IPS-18a (cell line): Measurements from ENCODE around the gene NAP1L1.

Experiments used
- H3K27ac ChIP-seq: one replicate; pipeline ENCODE4 v1.5.1; 2013; ENCODE audit warnings: low read length
- H3K27me3 ChIP-seq: one replicate; pipeline ENCODE4 v1.6.1; 2013; ENCODE audit warnings: mild to moderate bottlenecking, low read length; ENCODE audit not compliant: control insufficient read depth, insufficient read depth
- H3K36me3 ChIP-seq: one replicate; pipeline ENCODE4 v1.6.1; 2013; ENCODE audit warnings: low read depth, low read length; ENCODE audit not compliant: control insufficient read depth
- H3K4me1 ChIP-seq: one replicate; pipeline ENCODE4 v1.6.1; 2013; ENCODE audit warnings: low read depth, low read length; ENCODE audit not compliant: control insufficient read depth
- H3K4me3 ChIP-seq: one replicate; pipeline ENCODE4 v1.5.1; 2013; ENCODE audit warnings: low read length
- H3K9ac ChIP-seq: one replicate; pipeline ENCODE4 v1.6.1; 2013; ENCODE audit warnings: mild to moderate bottlenecking, low read length, moderate library complexity
- H3K9me3 ChIP-seq: one replicate; pipeline ENCODE4 v1.6.1; 2013; ENCODE audit warnings: low read depth, low read length; ENCODE audit not compliant: control insufficient read depth

The NAP1L1 gene, protein sequence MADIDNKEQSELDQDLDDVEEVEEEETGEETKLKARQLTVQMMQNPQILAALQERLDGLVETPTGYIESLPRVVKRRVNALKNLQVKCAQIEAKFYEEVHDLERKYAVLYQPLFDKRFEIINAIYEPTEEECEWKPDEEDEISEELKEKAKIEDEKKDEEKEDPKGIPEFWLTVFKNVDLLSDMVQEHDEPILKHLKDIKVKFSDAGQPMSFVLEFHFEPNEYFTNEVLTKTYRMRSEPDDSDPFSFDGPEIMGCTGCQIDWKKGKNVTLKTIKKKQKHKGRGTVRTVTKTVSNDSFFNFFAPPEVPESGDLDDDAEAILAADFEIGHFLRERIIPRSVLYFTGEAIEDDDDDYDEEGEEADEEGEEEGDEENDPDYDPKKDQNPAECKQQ

DNA sequence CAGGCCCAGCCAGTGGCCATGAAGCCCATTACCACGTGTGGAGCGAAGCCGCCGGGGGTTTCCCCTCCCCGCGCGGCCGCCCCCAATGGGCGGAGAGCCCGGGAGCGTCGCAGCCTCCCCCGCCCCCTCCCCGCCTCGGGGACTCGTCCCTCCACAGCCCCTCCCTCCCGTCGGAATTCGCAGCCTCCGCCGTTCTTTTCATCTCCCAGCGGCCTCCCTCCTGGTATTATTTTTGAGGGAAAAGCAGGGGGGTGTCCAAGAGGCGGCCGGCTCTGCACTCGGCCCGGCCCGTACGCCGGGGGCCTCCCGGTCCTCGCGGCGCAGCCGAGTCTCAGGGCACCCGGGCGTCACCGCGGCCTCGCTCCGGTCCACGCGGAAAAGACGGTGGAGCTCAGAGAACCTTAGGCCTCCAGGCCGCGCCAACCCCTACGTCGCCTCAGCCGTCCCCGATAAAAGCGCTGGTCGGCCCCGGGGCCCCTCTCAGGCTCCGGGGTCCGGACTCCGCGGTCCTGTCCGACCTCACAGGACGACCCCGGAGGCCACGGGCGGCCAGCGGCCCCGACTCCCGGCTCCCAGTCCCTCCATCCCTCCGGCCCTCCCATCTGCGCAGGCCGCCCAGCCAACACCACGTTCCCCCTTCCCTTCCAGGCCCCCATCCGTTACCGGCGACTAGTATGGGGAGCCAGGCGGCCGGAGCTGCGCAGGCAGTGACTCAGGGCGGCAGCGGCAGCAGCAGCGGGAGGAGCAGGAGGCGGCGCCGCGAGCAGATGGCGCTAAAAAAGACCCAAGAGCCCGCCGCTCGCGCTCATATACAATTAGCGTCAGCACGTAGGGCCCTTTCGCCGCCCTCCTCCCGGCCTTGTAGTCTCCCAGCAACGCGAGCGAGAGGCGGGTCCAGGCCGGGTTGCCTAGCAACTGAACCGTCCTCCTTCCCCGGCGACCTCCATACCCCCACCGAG is at the start of gene NAP1L1:
Gene NAP1L1 (minus strand): TSS at position 782 of the 959 bp plus-strand sequence. CDS start 10,466 bp downstream, outside the sequence.
- H3K27me3 ChIP-seq: peaks cover 6% of the 10 kb centered on the region
- peaks cover 30% of the 10 kb centered on the region for H3K4me1 ChIP-seq
- H3K27ac ChIP-seq: peak within 1 kb of the TSS; percentile 90
- H3K36me3 ChIP-seq: peaks cover 13% of the 10 kb centered on the region
- H3K9me3 ChIP-seq: no peaks in the 10 kb centered on the region
- peak within 1 kb of the TSS; percentile 97 for H3K9ac ChIP-seq
- peak within 1 kb of the TSS; percentile 94 for H3K4me3 ChIP-seq

DNA sequence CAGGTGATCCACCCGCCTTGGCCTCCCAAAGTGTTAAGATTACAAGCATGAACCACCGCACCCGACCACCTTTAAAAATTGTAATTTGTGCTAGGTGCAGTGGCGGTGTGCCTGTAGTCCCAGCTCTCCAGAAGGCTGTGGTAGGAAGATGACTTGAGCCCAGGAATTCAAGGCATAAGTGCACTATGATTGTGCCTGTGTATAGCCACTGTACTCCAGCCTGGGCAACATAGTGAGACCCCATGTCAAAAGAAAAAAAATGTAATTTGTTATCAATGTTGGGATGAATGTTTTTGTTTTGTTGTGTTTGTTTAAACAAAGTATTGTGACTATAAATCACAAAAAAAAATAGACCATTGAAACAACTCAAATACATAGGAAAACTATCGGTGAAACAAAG is 43.1 kb upstream of the NAP1L1 start:
- Histone ChIP-seq H3K27me3 (no peaks in the 10 kb centered on the region), H3K27ac (no peak overlapping the region), H3K4me1 (no peaks in the 10 kb centered on the region), H3K4me3 (no peak overlapping the region), H3K36me3 (no peaks in the 10 kb centered on the region), H3K9me3 (no peaks in the 10 kb centered on the region), H3K9ac (no peak overlapping the region)

DNA sequence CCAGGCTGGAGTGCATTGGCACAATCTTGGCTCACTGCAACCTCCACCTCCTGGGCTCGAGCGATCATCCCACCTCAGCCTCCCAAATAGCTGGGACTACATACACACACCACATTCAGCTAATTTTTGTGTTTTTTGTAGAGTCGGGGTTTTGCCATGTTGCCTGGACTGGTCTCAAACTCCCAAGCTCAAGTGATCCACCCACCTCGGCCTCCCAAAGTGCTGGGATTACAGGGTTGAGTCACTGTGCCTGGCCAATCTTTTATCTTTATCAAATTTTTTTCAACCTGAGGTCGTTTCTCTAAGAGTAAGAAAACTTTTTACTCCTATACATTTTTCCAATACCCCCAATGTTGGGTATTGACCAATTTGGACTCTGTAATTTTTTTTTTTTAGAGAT is 40.0 kb upstream of the NAP1L1 start:
- Histone ChIP-seq H3K9me3 (no peaks in the 10 kb centered on the region), H3K4me3 (no peak overlapping the region), H3K27ac (no peak overlapping the region), H3K36me3 (no peaks in the 10 kb centered on the region), H3K9ac (no peak overlapping the region), H3K4me1 (no peaks in the 10 kb centered on the region), H3K27me3 (no peaks in the 10 kb centered on the region)

DNA sequence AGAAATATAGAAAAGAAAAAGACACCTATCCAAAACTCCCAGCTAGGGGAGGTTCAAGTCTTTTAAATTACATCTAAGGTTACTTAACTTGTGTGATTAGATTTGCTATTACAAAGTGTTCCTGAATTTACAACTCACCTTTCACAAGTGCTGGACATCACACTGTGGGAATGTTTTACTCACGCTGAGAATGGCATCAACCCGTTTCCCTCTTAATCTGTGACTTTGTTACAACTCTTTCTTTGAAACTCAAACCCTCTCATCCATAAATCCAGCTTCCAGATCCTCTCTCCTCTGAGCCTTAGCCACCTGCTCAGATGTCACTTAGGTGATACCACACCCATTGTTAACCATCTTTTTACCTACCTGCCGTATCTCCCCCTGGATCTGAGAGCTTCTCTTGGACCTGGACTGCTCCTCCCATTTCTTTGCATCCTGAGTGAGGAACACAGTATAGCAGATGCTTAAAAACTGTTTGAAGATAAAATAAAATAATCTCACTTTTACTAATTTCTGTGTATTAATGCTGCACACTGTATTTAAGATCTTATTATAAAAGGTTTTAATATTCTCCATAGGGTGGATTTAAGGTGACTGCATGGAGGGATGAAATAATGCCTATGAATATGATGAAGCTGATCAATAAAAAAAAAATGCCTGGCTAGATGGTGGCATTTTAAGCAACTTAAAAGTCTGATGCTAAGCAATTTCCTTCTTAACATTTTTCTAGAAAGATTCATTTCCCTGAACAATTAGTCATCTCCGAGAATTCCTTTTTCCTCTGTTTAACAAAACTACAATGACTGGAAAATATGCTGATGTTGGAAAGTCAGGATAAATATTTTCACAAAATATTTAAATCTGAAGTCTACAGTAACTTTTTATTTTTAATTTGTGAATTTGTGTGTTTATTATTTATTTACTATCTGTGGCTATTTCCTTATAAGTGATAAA is 39.1 kb upstream of the NAP1L1 start:
- no peaks in the 10 kb centered on the region for H3K36me3 ChIP-seq
- H3K4me1 ChIP-seq: no peaks in the 10 kb centered on the region
- no peaks in the 10 kb centered on the region for H3K9me3 ChIP-seq
- H3K4me3 ChIP-seq: no peak overlapping the region
- H3K9ac ChIP-seq: no peak overlapping the region
- no peak overlapping the region for H3K27ac ChIP-seq
- no peaks in the 10 kb centered on the region for H3K27me3 ChIP-seq

DNA sequence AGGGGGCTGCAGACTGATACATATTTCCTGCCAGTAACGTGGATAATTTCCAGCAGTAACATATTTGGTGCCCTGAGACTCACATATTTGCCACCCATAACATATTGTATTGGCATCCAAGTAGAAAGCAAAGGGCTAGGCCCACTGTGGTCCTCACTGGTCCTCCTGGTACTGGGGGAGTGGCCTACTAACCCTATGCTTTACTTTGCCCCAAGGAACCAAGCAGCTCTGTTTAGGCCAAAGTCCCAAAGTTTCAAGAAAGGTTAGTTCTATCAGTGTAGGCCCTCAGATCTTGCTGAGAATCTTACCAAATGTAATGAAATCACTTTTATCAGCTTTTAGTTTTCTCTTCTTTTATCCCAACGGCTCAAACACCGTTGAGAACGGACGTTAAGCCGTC is 35.4 kb upstream of the NAP1L1 start:
- H3K4me1 ChIP-seq: no peaks in the 10 kb centered on the region
- H3K9me3 ChIP-seq: no peaks in the 10 kb centered on the region

DNA sequence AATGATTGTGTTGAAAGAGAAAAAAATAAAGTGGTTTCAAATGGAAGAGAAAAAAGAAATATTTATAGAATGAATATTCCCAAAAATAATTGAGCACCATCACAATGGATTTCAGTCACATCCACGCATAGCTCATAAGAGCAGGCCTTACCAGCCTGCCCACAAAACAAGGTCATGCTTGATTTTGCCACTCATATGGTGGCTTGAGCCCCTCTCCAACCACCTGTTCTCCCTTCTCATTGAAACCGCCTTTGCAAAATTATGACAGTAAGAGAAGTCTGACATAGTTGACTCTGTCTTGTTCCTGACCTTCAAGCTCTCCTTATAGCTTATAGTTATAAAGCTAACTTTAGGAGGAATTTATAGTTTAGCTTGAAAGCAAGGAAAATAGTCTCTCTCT is 33.3 kb upstream of the NAP1L1 start:
- no peaks in the 10 kb centered on the region for H3K4me1 ChIP-seq
- no peak overlapping the region for H3K4me3 ChIP-seq
- no peak overlapping the region for H3K9ac ChIP-seq
- H3K36me3 ChIP-seq: no peaks in the 10 kb centered on the region
- no peak overlapping the region for H3K27ac ChIP-seq
- H3K27me3 ChIP-seq: no peaks in the 10 kb centered on the region
- H3K9me3 ChIP-seq: no peaks in the 10 kb centered on the region

More for the DNA sequence above, 35.4 kb upstream of the NAP1L1 start:
- no peak overlapping the region for H3K27ac ChIP-seq
- H3K4me3 ChIP-seq: no peak overlapping the region
- no peaks in the 10 kb centered on the region for H3K27me3 ChIP-seq
- H3K36me3 ChIP-seq: no peaks in the 10 kb centered on the region
- no peak overlapping the region for H3K9ac ChIP-seq

DNA sequence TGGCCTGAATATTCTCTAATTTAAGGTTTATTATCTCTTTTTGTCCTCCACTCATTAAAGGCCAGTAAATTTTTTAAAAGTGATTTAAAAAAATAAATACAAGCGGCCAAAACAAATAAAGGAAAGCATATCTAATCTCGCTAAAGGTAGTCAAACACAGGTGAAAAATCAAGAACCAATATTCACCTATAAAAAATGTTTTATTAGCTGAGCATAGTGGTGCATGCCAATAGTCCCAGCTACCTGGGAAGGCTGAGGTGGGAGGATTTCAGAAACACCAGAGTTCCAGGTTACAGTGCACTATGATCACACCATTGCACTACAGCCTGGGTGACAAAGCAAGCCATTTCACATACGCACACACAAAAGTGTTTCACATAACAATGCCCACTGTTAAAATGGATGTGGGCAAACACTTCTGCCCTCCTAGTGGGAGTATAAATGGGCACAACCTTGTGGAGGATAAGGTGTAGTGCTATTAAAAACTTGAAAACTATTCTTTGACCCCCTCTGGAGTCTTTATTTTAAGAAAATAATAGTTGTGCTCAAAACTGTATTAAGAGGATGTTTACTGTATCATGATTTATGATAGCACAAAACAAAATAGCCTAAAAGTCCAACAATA is 32.7 kb upstream of the NAP1L1 start:
- no peak overlapping the region for H3K27ac ChIP-seq

DNA sequence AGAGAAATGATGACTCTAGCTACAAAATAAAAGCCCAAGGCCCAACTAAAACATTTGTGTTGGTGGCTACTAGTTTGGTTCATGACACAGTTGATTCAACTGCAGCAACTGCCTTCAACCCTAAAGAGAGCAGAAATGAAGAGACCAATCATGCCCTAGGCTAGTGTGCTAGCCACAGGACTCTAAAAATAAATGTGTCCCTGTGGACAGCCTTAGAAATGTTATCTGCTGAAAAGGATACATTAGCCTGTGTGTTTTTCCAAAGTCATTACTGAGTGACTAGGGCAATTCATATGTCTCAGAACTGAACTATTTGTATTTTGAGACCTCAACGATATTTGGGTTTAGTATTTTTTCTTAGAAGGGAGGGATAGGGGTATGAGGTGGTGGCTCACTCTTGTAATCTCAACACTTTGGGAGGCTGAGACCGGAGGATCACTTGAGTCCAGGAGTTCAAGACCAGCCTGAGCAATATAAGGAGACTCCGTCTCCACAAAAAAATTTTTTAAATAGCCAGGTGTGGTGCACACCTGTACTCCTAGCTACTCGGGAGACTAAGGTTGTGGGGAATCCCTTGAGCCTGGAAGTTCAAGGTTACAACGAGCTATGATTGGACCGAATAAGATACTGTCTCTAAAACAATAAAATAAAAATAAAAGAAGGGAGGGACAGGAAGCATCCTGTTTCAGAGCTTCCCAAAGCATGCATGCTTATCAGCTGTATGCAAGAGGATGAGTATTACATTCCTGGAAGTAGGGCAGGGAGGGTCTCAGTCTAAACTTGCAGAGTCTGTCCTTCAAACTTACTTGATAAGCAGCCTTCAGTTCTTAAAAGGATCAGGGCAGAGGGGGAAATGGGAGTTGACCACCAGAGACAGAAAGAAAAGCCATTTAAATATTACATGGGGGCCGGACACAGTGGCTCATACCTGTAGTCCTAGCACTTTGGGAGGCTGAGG is 29.6 kb upstream of the NAP1L1 start:
- Histone ChIP-seq H3K27me3 (no peaks in the 10 kb centered on the region), H3K27ac (no peak overlapping the region), H3K9ac (no peak overlapping the region), H3K9me3 (no peaks in the 10 kb centered on the region), H3K36me3 (no peaks in the 10 kb centered on the region), H3K4me3 (no peak overlapping the region), H3K4me1 (no peaks in the 10 kb centered on the region)

More for the DNA sequence above, 32.7 kb upstream of the NAP1L1 start:
- no peaks in the 10 kb centered on the region for H3K9me3 ChIP-seq
- H3K9ac ChIP-seq: no peak overlapping the region
- no peaks in the 10 kb centered on the region for H3K36me3 ChIP-seq
- no peaks in the 10 kb centered on the region for H3K27me3 ChIP-seq
- H3K4me1 ChIP-seq: no peaks in the 10 kb centered on the region
- no peak overlapping the region for H3K4me3 ChIP-seq

DNA sequence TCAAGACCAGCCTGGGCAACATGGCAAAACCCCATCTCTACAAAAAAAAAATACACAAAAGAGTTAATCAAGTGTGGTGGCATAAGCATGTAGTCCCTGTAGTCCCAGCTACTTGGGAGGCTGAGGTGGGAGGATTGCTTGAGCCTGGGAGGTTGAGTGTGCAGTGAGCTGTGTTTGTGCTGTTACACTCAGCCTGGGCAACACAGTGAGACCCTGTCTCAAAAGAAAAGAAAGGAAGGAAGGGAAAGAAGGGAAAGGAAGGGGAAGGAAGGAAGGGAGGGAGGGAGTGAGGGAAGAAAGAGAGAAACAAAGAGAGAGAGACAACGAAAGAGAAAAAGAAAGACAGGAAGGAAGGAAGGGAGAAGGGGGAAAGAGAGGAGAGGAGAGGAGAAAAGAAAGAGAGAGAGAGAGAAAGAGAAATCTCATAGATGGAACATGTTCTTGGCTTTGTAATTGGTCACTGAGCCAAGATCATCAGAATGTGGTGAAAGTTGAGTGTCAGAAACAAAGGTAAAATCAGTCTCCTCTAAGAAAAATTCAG is 26.8 kb upstream of the NAP1L1 start:
- Histone ChIP-seq H3K4me3 (no peak overlapping the region), H3K27ac (no peak overlapping the region)

DNA sequence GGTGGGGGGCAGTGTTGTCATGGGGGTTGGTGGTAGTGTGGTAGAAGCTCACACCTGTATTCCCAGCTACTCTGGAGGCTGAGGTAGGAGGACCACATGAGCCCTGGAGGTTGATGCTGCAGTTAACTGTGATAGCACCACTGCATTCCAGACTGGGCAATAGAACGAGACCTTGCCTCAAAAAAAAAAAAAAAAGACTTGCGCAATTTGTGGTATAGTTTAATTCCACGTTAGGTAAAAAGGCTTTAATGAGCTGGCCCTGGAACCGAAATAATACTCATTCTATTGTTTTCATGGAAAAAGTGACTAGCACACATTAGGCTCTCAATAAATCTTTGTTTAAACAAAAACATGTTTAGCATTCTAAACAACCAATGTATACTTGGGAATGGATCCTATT is 25.4 kb upstream of the NAP1L1 start:
- Histone ChIP-seq H3K9ac (no peak overlapping the region), H3K4me3 (no peak overlapping the region), H3K9me3 (no peaks in the 10 kb centered on the region), H3K4me1 (no peaks in the 10 kb centered on the region), H3K27me3 (no peaks in the 10 kb centered on the region), H3K27ac (no peak overlapping the region), H3K36me3 (no peaks in the 10 kb centered on the region)

More for the DNA sequence above, 26.8 kb upstream of the NAP1L1 start:
- Histone ChIP-seq H3K36me3 (no peaks in the 10 kb centered on the region), H3K27me3 (no peaks in the 10 kb centered on the region), H3K4me1 (no peaks in the 10 kb centered on the region), H3K9me3 (no peaks in the 10 kb centered on the region), H3K9ac (no peak overlapping the region)
